ENCODE measurements around the gene SAMSN1. TPM values are rescaled to one million over a fixed set of nuclear protein-coding genes. Genes with fewer than 3 reads are reported as not detected.

SAMSN1 gene
- total RNA-seq, 1 experiment from 2014 or later = 2.8 TPM

- H3K36me3 Mint-ChIP-seq (ENCODE audit: insufficient read depth in 1 of 3, low read depth in 3 of 3) = no peaks in the 10 kb centered on the region
- H2BK20ac ChIP-seq (ENCODE audit: low read depth, low read length, poor library complexity, severe bottlenecking) = no peak overlapping the region
- no peaks in the 10 kb centered on the region for H3K23me2 ChIP-seq (ENCODE audit: insufficient read length, low read depth, low read length, poor library complexity, severe bottlenecking)
- H2AFZ ChIP-seq (ENCODE audit: low read length) = no peak overlapping the region
- no peak overlapping the region for H3K4me2 ChIP-seq (ENCODE audit: insufficient read depth, insufficient read length, low read length)
- no peaks in the 10 kb centered on the region for H4K20me1 ChIP-seq (ENCODE audit: control insufficient read depth, insufficient read depth, insufficient read length)
- H2BK12ac ChIP-seq (ENCODE audit: insufficient read length, low read depth, low read length) = no peak overlapping the region
- no peaks in the 10 kb centered on the region for H3K79me2 ChIP-seq (ENCODE audit: insufficient read depth, low read length)
- H3K27ac ChIP-seq (ENCODE audit: insufficient read length, low read depth, low read length) = no peak overlapping the region
- peaks cover 0 to 3% of the 10 kb centered on the region in 2 experiments; a peak in 2 of 5 replicates for H3K9me3 Mint-ChIP-seq
- H4K91ac ChIP-seq (ENCODE audit: insufficient read length, low read depth, low read length) = no peak overlapping the region
- H3K4me3 Mint-ChIP-seq = no peak overlapping the region
- DNase-seq = no peak
- no peaks in the 10 kb centered on the region for H3K79me1 ChIP-seq (ENCODE audit: insufficient read depth, low read depth, low read length, poor library complexity, severe bottlenecking)
- no peak overlapping the region for H4K5ac ChIP-seq (ENCODE audit: insufficient read length, low read depth, low read length)
- no peak overlapping the region for H3K18ac ChIP-seq (ENCODE audit: insufficient read length, low read depth, low read length)
- no peak overlapping the region for H3K14ac ChIP-seq (ENCODE audit: insufficient read depth, low read length)
- no peak overlapping the region for H3T11ph ChIP-seq (ENCODE audit: low read length)
- no peak overlapping the region for H2BK120ac ChIP-seq (ENCODE audit: low read depth, low read length, poor library complexity, severe bottlenecking)
- H3K56ac ChIP-seq (ENCODE audit: insufficient read length, low read depth, low read length) = no peak overlapping the region
- no peaks in the 10 kb centered on the region for H3K9me3 ChIP-seq (ENCODE audit: control insufficient read depth, low read depth, low read length)
- no peak for TF ChIP-seq CTCF (conservative IDR thresholded peaks at IDR 0.05)
- no peak overlapping the region for H3K27ac Mint-ChIP-seq
- no peak overlapping the region for H2AK5ac ChIP-seq (ENCODE audit: insufficient read length, low read length)
- no peaks in the 10 kb centered on the region; the same call in 1 of the 2 replicates for H3K4me1 ChIP-seq (ENCODE audit: insufficient read depth, low read length)
- no peaks in the 10 kb centered on the region for H3K27me3 Mint-ChIP-seq (ENCODE audit: low read depth)
- H3K9ac ChIP-seq (ENCODE audit: extremely low read depth, insufficient read length, low read length) = no peak overlapping the region
- no CpG with 5 or more reads among the region's 2 CpGs for WGBS (ENCODE audit: extremely low coverage, insufficient read length, low lambda C conversion rate)
- no peak overlapping the region for H2BK15ac ChIP-seq (ENCODE audit: low read depth, low read length)
- H3K4ac ChIP-seq (ENCODE audit: low read depth, low read length) = no peak overlapping the region
- no peak overlapping the region for H4K8ac ChIP-seq (replicated peaks; ENCODE audit: insufficient read length, low read depth, low read length)
- no peak overlapping the region for H3K23ac ChIP-seq (ENCODE audit: insufficient read length, low read depth, low read length)
- H3K4me1 Mint-ChIP-seq = no peaks in the 10 kb centered on the region
- no peaks in the 10 kb centered on the region for H3K27me3 ChIP-seq (ENCODE audit: insufficient read depth, low read length)
- no peak overlapping the region for H2BK5ac ChIP-seq (ENCODE audit: insufficient read length, low read length)
Observed at GRCh38 chr21:14584357-14585095, 38.4 kb upstream of the SAMSN1 start.

All from H9 (cell line).